Esophagus muscularis mucosa (tissue), 4 donors: ENCODE measurements around the gene SYT15. TPM values are rescaled to one million over a fixed set of nuclear protein-coding genes. Genes with fewer than 3 reads are reported as not detected.
A peak's percentile ranks its signal among the peaks of the same experiment; 100 is the strongest.

Source experiments
- DNase-seq: peaks from one replicate; pipeline ENCODE4 v3.0.0-alpha.2; 2017; ENCODE audit errors: extremely low spot score
- H3K27ac ChIP-seq, 4 donors: fragments of 200-600 bp; sonication (generic); replicated peaks in 1 of 4; 1 replicate in 3 of 4; 2 replicates in 1 of 4; pipeline ENCODE4 v1.5.1; 2016 to 2019; ENCODE audit warnings: mild to moderate bottlenecking in 1 of 4
- H3K27me3 ChIP-seq, 4 donors: fragments of 200-600 bp; sonication (generic); one replicate each; pipeline versions ENCODE4 v1.5.1 to v1.6.0; 2016 to 2019
- H3K36me3 ChIP-seq, 4 donors: fragments of 200-600 bp; sonication (generic); one replicate each; pipeline ENCODE4 v1.5.1; 2016 to 2019
- H3K4me1 ChIP-seq, 4 donors: fragments of 200-600 bp; sonication (generic); one replicate each; pipeline ENCODE4 v1.5.1; 2016 to 2019
- H3K4me3 ChIP-seq, 4 donors: fragments of 200-600 bp; sonication (generic); 1 replicate in 2 of 4; 2 replicates in 2 of 4; pipeline ENCODE4 v1.5.1; 2016 to 2019; ENCODE audit warnings: mild to moderate bottlenecking in 4 of 4, moderate library complexity in 1 of 4
- H3K9me3 ChIP-seq, 4 donors: fragments of 200-600 bp; sonication (generic); 1 replicate in 3 of 4; 2 replicates in 1 of 4; pipeline ENCODE4 v1.5.1; 2016 to 2019
- EP300 ChIP-seq: sonication (generic); formaldehyde crosslinking; IDR thresholded peaks from one replicate; pipeline ENCODE4 v1.6.1; 2017; ENCODE audit warnings: antibody characterized with exemption
- POLR2A ChIP-seq: fragments of 450-650 bp; IDR thresholded peaks from one replicate; pipeline ENCODE4 v1.6.1; 2017; ENCODE audit warnings: antibody characterized with exemption, moderate library complexity, mild to moderate bottlenecking, low read depth
- POLR2AphosphoS5 ChIP-seq, 2 donors: sonication (generic); formaldehyde crosslinking; IDR thresholded peaks; one replicate each; pipeline ENCODE4 v1.6.1; 2017; ENCODE audit warnings: antibody characterized with exemption in 2 of 2
- WGBS: methylation state at CpG from one replicate; pipeline ENCODE4 v1.1.5; 2018; 5-methylcytosine and 5-hydroxymethylcytosine counted together
- intact Hi-C: fragments of 100-400 bp; cut with DNase I; formaldehyde crosslinking; loops from one replicate; pipeline ENCODE4 v1.15.1; 2023
- total RNA-seq, 4 donors: library from RNA; depleted of rRNA; stranded (reverse); fragments of >200 nt; gene quantifications; one replicate each; pipeline versions ENCODE4 v1.1.0 to v1.2.1, GENCODE V29; 2016
- TF ChIP-seq, protein P1 (sequence below), 3 experiments: fragments of 200-600 bp in 2 of 3; fragments of 450-650 bp in 1 of 3; sonication (generic) in 2 of 3; IDR thresholded peaks; one replicate each; pipeline ENCODE4 v1.5.1; 2017 to 2019; ENCODE audit warnings: antibody characterized with exemption in 3 of 3, mild to moderate bottlenecking in 2 of 3, moderate library complexity in 1 of 3

The SYT15 gene
- total RNA-seq, 4 donors from 2014 or later, result 2.1 to 7.4 (median 5.4) TPM

DNA sequence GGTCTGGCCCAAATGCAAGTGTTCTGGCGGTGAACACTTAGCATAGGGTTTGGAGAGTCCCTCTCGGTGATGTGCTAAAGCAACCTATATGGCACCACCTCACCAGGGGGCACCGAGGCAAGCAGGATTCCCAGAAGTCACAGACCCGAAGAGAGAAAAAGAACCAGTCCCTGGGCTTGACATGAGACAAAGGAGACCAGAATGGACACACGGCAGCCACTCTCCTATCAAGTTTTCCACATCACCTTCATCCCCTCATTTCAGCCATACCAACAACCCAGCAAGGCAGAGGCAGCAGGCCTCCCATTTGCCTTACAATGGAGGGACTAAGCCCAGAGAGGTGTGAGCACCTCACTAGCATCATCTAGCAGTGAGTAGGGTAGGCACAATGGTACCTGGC is 42.1 kb upstream of the SYT15 start:
- Histone ChIP-seq H3K27ac (no peak overlapping the region), H3K9me3 (no peaks in the 10 kb centered on the region), H3K27me3 (peaks cover 0 to 19% (median 0%) of the 10 kb centered on the region in 4 donors), H3K36me3 (no peaks in the 10 kb centered on the region), H3K4me3 (no peak overlapping the region), H3K4me1 (peaks cover 6 to 34% (median 28%) of the 10 kb centered on the region in 4 donors)
- TF ChIP-seq POLR2A, result no peak
- TF ChIP-seq, protein P1, sequence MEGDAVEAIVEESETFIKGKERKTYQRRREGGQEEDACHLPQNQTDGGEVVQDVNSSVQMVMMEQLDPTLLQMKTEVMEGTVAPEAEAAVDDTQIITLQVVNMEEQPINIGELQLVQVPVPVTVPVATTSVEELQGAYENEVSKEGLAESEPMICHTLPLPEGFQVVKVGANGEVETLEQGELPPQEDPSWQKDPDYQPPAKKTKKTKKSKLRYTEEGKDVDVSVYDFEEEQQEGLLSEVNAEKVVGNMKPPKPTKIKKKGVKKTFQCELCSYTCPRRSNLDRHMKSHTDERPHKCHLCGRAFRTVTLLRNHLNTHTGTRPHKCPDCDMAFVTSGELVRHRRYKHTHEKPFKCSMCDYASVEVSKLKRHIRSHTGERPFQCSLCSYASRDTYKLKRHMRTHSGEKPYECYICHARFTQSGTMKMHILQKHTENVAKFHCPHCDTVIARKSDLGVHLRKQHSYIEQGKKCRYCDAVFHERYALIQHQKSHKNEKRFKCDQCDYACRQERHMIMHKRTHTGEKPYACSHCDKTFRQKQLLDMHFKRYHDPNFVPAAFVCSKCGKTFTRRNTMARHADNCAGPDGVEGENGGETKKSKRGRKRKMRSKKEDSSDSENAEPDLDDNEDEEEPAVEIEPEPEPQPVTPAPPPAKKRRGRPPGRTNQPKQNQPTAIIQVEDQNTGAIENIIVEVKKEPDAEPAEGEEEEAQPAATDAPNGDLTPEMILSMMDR (IDR thresholded peaks at IDR 0.05), result no peak
- no peak for TF ChIP-seq POLR2AphosphoS5 (IDR thresholded peaks at IDR 0.05)
- no peak for TF ChIP-seq EP300
- intact Hi-C loops, result no loop called here
- no peak for DNase-seq
- WGBS, result 89% methylated on average over 5 of the region's 5 CpGs

DNA sequence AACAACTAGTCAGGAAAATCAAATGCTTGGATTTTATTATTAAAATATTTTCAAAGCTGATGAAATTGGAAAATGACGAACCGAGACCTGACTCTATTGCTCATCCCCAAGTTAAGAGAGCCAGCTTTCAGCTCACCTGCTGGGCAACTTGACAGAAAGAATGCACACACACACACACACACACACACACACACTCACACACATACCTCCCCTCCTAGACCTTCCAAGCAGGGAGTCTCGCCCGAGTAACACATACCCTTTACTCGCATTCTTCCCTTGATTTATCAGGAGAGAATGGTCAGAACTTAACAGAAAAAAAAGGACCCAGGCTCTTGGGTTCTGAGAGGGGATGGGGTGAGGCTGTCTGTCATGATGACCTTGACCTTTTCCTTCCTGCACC is 41.6 kb upstream of the SYT15 start:
- TF ChIP-seq, protein P1 (IDR thresholded peaks at IDR 0.05), result no peak
- TF ChIP-seq POLR2AphosphoS5 (IDR thresholded peaks at IDR 0.05) (no peak), POLR2A (no peak), EP300 (no peak)
- no peaks in the 10 kb centered on the region for H3K9me3 ChIP-seq
- peaks cover 0 to 19% (median 0%) of the 10 kb centered on the region in 4 donors for H3K27me3 ChIP-seq
- peaks cover 6 to 36% (median 28%) of the 10 kb centered on the region in 4 donors for H3K4me1 ChIP-seq
- WGBS, result 84% methylated on average over 5 of the region's 5 CpGs
- H3K4me3 ChIP-seq, result no peak overlapping the region
- intact Hi-C loops, result no loop called here
- no peak overlapping the region for H3K27ac ChIP-seq
- H3K36me3 ChIP-seq, result no peaks in the 10 kb centered on the region
- DNase-seq, result no peak

DNA sequence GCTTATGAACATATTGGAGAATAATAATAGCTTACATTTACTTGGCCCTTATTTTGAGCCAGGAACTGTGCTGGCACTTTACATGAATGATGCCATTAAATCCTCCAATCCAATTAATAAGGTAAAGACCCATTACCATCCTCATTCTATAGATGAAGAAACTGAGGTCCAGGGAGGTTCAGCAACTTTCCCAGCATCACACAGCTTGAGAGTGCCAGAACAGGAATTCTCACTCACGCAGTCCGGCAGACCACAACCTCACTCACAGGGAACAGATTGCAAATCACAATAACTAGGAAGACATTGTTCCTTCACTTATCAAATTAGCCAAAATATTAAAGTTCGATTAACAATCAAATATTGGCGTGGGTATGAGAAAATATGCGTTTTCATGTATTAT is 40.8 kb upstream of the SYT15 start:
- Histone ChIP-seq H3K27me3 (peaks cover 0 to 19% (median 0%) of the 10 kb centered on the region in 4 donors), H3K4me3 (no peak overlapping the region), H3K9me3 (no peaks in the 10 kb centered on the region), H3K36me3 (no peaks in the 10 kb centered on the region), H3K4me1 (peaks cover 6 to 36% (median 28%) of the 10 kb centered on the region in 4 donors), H3K27ac (peak overlapping the region in 1 of 4 donors; percentile 2)
- no peak for DNase-seq
- TF ChIP-seq POLR2AphosphoS5 (IDR thresholded peaks at IDR 0.05) (no peak), POLR2A (no peak)
- intact Hi-C loops, result no loop called here
- 95% methylated on average over 5 of the region's 5 CpGs for WGBS

DNA sequence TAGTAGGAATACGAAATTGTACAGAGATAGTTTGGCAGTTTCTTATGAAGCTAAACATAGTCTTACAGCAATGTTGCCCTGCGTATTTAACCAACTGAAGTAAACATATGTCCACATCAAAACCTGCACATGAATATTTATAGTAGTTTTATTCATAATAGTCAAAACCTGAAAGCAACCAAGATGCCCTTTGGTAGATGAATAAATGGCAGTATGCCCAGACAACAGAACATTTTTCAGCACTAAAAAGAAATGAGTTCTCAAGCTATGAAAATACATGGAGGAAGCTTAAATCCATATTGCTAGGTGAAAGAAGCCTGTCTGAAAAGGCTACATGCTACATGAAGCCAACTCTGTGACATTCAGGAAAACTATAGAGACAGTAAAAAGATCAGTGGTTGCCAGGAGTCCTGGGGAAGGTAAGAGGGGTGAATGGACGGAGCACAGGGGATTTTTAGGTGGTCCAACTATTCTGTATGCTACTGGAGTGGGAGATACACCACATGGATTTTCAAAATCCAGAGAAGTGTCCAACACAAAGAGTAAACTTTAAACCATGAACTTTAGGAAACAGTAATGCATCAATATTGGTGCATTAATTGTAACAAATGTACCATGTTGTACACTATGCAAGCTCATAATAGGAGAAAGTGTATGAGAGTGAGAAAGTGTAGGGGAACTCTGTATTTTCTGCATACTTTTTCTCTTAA is 40.1 kb upstream of the SYT15 start:
- Histone ChIP-seq H3K4me1 (peaks cover 6 to 36% (median 28%) of the 10 kb centered on the region in 4 donors), H3K27me3 (peaks cover 0 to 19% (median 0%) of the 10 kb centered on the region in 4 donors), H3K36me3 (no peaks in the 10 kb centered on the region), H3K9me3 (no peaks in the 10 kb centered on the region), H3K4me3 (no peak overlapping the region), H3K27ac (peak overlapping the region in 2 of 4 donors; percentile 2 to 77)
- intact Hi-C loops, result no loop called here
- TF ChIP-seq EP300 (no peak), POLR2AphosphoS5 (IDR thresholded peaks at IDR 0.05) (no peak), POLR2A (no peak)
- TF ChIP-seq, protein P1 (IDR thresholded peaks at IDR 0.05), result no peak
- WGBS, result 60% methylated on average over 3 of the region's 3 CpGs
- DNase-seq, result no peak

DNA sequence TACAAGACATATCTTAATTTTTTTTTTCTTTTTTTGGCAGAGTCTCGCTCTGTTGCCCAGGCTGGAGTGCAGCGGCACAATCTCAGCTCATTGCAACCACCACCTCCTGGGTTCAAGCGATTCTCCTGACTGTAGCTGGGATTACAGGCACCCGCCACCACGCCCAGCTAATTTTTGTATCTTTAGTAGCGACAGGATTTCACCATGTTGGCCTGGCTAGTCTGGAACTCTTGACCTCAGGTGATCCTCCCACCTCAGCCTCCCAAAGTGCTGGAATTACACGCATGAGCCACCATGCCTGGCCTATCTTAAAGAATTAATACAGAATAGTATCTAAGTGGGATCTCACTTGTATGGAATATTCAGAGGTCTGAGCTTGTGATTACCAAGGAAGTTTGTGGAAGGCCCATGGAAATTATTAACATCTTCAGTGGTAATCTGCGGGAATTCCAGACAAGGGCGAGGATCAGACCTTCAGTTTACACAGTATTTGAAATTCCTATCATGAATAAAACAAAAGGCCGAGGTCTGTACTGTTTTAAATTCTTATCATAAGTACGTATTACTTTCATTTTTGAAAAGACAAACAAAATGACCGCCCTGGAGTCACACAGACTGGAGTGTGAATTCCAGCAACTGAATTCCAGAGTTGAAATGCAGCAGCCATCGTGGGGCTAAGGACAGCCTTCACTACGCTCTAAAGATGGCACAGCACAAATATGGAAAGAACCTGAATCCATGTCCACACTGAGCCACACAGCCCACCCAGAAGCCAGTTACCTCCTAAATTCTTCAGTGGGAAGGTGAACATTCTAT is 39.1 kb upstream of the SYT15 start:
- Histone ChIP-seq H3K36me3 (no peaks in the 10 kb centered on the region), H3K27me3 (peaks cover 0 to 19% (median 0%) of the 10 kb centered on the region in 4 donors), H3K9me3 (no peaks in the 10 kb centered on the region), H3K4me1 (peaks cover 6 to 40% (median 29%) of the 10 kb centered on the region in 4 donors), H3K4me3 (peak overlapping the region in 1 of 4 donors; percentile 19), H3K27ac (peak overlapping the region; percentile 44 to 77 (median 72))
- TF ChIP-seq POLR2AphosphoS5 (IDR thresholded peaks at IDR 0.05) (no peak), POLR2A (no peak), EP300 (no peak)
- TF ChIP-seq, protein P1 (IDR thresholded peaks at IDR 0.05), result no peak
- intact Hi-C loops, result no loop called here
- WGBS, result 70% methylated on average over 14 of the region's 14 CpGs
- no peak for DNase-seq
